GM21390 (cell line): ENCODE results near the gene HDLBP.

Experiments used
- ATAC-seq: cut with Tn5 transposase; IDR thresholded peaks from one replicate; pipeline ENCODE4 v1.9.1; 2021; ENCODE audit not compliant: unreplicated experiment

The HDLBP gene

DNA sequence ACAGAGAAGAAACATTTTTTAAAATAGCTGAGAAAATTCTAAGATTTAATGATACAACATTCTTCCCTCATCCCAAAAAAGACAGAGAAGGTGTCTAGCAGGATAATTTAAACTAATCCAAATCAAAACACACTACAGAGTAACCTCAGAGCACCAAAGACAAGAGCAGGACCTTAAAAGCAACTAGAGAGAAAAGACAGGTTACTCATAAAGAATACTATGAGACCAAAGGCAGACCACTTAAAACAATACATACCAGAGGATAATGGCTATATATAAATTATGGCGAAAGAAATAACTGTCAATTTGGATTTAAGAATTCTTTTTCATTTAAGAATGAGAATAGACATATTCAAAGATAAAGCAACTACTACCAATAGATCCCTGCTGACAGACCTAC is 40.0 kb downstream of the HDLBP start:
- no peak for ATAC-seq

DNA sequence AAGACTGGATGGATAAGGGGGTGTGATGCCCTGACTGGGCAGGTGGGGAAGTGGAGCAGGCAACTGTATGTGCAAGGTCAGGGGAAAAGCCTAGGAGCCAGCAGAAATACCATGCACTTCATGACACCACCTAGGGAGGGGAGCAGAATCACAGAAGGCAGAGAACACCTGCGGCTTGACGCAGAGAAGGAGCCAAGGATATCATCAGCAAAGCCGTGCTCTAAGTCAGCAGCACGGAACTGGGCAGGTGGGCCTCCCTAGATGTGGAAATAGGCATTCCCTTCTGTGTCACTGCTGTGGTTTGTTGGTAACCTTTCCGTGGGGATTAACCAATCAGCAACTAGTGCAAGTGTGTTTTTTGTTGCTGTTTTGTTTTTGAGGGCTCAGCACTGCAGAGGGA is 41.3 kb downstream of the HDLBP start:
- no peak for ATAC-seq

DNA sequence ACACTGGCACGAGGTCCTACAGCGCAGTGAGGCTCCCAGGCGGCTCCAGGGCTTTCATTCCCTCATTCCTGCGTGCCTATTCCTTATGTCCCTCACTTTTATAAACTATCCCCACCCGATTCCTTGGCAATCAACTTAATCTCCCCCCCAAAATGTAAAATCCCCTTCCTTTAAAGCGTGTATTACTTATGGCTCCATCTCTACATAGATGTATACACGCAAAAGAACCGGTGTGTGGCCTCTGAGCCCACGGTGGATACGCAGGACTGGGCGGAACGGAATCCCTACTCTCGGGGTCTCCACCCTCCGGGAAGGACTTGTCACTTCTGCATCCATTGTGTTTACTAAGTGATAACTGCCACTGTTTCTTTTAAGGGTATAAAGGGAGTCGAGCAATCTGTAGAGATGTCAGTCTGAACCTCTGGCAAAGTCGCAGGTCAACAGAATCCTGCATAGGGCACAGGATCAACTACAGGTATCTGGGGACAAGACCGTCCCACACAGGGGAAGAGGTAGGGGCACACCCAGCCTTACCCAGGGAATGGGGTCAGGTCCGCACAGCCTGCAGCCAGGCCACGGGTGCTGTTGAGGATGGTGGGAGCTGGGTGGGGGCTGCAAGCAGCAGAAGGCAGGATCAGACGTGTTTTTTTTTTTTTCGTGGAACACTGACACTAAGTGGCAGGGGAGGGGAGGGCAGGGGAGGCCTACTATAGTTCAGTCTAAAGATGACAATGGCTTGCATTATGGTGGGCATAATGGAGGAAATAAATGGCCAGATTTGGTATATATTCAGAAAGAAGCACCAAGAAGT is 42.1 kb downstream of the HDLBP start:
- no peak for ATAC-seq

DNA sequence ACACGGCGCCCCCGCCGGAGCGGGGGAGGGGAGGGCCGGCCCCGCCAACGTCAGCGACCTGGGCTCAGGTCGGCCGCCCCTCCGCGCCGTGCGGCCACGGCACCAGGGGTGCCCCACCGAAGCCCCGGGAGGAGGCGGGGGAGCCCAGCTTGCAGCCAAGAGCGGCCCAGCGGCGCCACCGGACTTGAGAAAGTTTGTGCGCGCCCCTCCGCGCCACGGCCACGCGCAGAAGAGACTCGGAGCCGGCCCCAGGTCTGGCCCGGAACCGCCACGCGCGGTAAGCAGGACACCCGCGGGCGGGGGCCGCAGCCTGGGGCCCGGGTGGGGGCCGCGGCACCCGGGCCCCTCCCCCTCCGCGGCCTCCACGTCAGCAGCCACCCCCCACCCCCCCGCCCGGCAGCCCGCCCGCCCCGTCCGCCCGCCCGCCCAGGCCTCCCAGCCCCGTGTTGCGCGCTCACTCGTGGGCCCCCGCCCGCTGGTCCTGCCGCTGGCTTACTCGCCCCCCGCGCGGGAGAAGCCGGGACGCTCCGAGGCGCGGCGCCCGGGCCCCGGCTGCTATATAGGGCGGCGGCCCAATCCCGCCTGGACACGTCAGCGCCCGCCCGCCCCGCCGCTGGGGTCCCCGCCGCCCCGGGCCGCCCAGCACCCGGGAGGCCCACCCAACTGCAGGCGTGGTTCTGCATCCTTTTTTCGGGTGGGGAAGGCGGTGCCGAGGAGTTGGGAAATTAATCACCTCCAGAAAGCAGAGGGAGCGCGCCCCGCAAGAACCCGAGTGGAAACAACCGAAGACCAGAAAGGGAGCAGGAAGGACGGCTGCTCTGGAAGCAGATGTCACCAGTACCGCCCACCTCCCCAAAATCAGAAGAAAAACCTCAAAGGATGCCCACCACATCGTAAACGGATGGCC is 42.9 kb downstream of the HDLBP start:
- ATAC-seq: peak; percentile 60

DNA sequence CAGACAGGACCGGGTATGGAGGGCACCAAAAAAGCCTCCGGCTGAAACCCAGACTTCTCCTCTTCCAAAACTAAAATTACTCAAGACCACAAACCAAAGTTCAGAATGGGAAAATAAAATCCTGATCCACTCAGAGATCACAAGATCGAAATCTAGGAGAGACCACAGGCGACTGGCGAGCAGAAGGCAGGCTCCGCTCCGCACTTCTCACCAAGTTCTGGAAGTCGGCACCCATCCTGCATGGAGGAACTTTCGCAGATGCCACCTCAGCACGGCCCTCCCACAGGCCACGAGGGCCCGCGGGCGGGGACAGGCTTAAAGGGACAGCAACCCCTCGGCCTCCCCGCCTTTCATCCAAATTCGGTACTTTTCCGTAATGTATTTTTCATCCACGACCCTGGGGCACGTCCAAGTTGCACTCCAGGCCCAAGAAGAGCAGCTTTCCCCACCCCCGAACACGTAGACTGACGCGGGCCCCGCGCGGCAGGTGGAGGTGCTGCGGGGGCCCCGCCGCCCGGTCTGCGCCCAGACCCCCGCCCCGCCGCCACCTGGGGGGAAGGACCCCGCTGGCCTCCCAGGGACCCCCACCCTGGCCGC is 43.7 kb downstream of the HDLBP start:
- peak; percentile 54 for ATAC-seq

DNA sequence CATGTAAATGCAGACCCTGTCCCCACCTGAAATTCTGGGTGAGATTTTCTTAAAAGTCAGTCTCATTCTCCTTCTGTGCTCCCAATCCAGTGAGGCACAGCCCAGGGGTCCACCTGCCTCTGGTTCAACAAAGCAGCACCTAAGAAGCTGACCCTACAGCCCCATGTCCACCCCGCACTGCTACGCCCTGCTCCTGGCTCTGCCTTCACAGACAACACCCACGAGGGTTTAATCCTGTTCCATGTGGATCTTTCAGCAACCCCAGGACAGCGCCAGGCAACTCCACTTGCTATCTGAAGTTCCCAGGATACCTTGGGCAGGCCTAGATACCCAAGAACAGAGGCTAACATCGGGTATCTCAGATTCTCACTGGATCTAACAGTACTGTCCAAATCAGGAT is 44.9 kb downstream of the HDLBP start:
- no peak for ATAC-seq

DNA sequence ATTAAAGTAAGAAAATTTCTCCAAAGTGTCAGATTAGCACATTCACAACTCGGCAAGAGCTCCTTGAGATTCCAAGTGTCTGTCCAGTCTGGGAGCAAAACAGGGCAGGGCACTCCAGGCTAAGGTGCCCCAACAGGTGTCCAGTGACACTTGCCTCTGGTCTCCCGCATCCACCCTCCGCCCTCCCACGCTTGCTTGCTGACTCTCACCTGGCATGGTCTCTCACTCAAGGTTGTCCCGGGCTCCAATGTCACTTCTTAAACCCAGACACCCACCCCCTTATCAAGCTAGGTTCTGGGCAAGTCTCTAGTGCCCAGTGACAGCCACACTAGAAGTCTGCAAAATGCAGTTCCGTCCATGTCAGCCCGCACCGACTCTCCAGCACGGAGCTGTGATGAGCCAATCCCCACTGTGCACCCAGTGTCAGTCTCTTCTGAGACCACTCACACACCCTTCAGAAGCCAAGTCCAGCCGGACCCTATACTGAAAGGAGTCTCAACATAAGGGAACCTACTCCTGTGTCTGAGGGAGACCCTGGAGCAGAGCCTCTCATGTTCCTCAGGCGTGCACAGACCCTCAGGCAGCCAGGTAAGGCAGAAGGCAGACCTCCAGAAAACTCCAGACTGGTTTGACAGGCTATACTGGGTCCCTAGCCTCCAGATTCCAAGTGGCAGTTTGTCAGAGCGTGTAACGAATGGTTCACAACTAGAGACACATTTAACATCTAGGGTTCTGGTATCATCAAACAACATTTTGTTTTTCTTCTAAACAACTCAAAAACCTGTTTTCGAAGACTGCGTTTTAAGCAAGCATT is 45.6 kb downstream of the HDLBP start:
- no peak for ATAC-seq

DNA sequence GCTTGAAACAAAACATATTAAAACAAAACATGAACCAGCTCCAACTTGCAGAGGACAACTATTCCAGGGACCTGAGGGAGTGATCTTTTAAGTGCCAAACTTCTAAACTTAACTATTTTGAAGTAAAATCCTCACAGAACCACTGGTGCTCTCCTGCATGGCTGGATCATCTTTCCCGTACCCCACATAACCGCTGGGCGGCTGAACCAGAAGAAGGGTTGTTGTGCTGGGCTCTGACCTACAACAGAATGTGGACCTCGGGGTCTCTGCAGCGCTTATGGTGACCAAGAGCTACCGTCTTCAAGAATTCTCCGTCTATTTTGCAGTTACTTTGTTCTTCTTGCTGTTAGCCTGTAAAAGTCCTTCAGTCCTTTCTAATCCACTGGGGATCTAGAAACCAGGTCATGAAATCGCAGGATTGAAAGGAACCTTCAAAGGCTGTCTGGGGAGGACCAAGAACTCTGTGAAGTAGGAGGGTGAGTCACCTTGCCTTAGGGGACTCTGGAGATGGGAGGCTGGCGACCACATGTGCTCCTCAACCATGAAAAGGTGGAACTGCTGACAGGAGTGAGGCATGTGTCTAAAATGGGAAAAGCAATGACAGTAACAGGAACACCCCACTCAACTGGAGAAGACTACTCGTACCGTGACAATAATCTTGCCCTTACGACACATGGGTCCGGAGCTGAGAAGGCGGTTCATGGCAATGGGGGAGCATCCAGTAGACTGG is 46.6 kb downstream of the HDLBP start:
- no peak for ATAC-seq

DNA sequence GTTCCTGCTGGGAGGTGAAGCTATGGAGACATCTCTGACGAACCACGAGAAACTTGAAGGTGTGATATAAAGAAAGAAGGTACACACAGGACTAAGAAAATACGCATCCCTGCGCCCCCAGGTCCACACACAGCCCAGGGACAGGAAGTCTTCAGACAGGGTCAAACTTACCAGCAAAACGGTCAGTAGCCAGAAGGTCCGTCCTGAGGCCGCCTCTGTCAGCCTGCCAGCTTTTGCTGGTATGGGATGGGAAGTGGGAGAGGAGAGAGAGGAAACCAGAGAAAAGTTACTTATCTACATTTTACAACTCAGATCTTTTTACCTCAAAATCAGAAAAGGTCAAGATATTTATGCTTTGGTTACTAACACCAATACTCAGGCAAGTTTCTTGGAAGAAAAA is 47.2 kb downstream of the HDLBP start:
- no peak for ATAC-seq

DNA sequence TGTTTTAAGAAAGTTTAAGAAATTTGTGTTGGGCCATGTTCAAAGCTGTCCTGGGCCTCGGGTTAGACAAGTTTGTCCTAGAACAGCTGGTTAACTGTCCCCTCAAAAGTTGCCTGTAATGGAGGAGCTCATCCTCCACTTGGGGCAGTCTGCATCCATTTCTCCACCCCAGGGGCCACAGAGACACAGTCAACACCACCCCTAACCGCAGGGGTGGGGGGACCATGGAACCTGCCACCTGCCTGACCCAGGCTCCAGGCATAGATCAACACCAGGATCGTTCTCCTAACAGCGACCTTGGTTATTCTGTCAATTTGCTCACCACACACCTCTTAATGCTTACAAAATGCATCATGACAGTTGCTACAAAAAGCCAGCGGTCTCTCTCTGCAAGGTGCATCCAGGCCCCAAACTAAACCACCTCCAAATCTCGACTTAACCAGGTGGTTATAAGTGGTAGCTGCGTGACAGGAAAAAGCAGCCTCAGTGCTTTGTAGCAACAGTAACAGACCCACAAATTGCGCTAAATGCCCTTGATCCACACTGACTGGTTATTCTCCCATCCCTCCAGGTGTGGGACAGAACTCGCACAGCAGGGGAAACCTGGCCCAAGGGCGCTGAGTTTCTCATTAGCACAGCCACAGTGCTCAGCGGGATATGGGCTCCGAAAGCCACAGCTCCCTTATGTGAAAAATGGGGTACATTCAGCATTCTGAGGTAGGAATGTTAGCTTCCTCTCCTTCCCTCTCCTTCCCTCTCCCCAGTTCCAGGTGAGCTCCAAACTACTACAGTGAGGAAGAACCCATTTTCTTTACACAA is 48.0 kb downstream of the HDLBP start:
- ATAC-seq: no peak

DNA sequence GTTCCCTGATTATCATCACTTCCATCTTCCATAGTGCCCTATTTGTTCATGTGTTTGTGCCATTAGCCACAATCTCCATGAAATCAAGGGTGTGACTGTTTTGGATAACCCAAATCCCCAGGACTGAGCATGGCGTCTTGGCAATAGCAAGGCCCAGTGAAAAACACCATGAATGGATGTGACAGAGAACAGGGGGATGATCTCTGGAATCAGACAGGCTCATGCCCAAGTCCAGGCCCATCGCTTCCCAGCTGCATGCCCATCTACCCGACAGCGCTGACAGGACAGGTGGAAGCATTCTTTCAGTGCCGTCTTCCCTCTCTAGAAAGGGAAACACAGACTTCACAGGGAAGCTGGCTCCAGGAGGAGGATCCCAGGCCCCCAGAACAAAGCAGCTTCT is 50.0 kb downstream of the HDLBP start:
- no peak for ATAC-seq

DNA sequence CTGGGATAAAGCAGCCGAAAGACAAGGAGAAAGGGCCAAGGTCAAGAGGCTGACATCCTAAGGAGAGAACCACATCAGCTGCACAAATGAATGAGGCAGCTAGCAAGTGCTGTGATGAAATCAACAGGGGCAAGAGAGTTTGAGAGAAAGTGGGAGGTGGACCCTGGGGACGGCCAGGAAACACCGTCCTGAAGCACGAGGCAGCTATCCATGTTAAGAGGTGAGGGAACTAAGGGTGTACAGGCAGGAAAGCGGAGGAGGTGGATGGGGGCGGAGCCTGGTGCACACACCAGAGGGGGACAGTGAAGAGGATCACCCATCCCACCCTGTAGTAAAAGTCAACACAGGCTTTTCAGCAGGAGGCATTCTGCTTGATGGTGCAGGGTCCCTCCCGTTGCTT is 52.4 kb downstream of the HDLBP start:
- ATAC-seq: no peak

DNA sequence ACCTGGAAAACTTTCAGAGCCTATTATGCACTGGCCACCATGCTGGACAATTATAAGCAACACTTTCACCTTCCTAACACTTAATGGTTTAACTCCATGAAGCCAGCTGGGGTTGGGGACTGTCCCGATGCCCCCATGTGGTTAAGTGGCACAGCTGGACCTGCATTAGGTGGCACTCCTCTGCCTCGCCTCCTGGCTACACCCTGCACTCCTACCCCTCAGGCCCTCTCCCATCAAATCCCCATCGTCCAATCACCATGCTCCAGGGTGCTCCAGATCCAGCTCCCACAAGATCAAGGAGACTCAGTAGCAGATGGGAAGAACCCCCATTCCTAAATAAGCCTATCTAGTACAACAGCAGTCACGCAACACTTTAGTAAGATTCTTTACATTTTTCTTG is 53.8 kb downstream of the HDLBP start:
- no peak for ATAC-seq

DNA sequence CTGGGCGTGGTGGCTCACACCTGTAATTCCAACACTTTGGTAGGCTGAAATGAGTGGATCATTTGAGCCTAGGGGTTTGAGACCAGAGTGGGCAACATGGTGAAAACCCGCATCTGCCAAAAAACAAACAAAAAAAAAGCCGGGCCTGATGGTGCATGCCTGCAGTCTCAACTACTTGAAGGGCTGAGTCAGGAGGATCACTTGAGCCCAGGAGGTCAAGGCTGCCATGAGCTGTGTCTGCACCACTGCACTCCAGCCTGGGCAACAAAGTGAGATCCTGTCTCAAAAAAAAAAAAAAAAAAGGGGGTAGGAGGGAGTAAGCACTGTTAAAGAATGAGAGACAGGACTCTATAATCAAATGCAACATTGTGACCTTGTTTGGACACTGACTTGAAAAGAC is 54.6 kb downstream of the HDLBP start:
- no peak for ATAC-seq

DNA sequence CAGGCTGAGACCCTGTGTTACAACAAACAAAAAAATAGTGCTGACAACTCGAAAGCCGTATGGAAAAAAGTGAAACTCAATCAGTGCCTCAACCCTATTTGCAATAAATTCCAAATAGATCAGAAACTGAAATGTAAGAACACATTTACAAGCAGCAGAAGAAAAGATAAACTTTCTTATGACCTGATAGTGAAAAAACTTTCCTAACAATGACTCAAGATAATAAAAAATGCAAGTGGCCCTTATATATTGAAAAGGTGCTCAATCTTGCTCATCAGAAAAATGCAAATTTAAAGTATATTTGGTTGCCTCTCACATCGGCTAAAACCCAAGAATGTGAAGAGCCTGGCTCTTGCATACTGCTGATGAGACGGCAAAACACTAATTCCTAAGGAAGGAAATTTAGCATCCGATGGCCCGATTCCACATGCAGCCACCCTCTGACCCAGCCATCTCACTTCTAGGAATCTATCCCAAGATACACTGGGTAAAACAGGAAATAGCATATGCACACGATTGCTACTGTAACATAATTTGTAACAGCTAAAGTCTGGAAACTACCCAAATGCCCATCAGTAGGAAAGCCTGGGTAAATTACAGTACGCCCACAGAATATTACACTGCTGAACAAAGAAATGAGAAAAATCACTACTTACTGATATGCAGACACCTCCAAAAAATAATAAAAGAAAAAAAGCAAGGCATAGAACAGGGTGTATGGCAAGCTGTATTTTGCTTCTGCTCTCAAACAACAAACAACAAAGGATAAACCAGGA is 56.8 kb downstream of the HDLBP start:
- no peak for ATAC-seq

DNA sequence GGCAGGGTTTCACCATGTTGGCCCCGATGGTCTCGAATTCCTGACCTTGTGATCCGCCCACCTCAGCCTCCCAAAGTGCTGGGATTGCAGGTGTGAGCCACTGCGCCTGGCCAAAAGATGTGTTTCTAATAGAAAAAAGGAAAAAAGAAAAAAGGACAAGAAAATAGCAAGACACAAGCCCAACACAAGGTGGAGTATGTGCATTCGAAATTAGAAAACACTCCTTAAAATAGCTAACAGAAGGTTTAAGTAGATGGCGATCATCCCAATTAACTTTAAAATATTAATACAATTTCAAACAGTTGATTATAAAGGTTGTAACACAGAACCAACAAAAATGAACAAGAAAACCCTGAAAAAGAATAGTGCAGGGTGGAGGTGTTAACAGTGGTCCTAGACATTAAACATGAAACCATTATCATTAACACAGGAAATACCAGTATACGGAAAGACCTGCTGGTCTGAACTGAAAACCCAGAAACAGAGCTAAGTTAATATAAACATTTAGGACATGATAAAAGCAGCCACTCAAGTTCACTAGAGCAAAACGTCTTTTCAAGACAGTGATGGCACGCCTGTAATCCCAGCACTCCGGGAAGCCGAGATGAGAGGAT is 57.9 kb downstream of the HDLBP start:
- no peak for ATAC-seq

DNA sequence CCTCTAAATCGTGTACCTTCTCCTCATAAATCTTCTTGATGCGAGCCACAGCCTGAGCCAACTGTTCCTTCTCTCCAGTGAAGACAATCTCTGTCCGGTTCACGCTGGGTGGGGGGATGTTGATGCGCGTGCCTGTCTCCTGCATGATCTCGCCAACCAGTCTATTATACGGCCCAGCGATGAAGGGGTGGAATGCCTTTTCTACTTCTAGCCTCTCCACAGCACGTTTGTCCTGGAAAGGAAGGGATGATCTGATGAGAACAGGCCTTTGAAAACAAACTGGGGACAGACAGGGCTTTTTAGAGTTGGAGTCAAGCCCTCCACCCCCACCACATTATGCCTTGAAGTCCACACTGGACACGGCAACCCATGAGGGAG is 59.3 kb downstream of the HDLBP start:
- ATAC-seq: no peak

DNA sequence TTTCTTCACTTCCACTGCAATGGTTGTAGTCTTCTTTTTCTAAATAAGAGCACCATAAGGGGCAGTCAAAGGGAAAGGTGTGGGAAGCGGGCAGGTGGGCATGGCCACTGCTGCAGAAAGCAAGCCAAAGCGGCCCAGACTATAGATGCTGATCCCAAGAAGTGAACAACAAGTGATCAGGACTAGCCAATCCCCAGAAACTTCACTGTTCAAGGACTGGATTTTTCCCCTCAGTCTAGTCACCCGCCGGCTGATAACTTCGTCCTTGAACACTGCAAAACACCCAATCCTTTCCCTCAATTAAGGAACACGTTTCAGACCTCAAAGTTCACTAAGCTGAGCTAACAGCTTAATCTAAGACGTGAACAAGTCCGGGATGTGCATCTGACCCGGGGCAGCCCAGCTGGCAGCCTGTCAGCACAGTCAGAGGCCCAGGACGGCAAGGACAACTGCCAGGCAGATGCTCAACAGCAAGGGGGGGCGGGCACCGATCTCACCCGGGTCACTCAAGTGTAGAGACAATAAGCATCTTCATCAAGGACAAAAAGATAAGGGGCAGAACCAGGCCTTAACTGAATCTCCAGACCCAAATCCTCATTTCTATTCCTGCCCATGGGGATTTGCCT is 59.8 kb downstream of the HDLBP start:
- ATAC-seq: no peak
